H1 (cell line): ENCODE data around the gene PCBP2. TPM values are rescaled to one million over a fixed set of nuclear protein-coding genes. Genes with fewer than 3 reads are reported as not detected.
"Not testable (repeated sequence)": the region's sequence is repeated elsewhere in the genome, so short reads cannot be mapped to it uniquely, and the experiment has no call there.

ENCODE experiments used
- CTCF ChIA-PET: fragments of 300-600 bp; sonication (Branson Sonifier 250); formaldehyde crosslinking; loops from one replicate; lab custom pipeline; 2021; ENCODE audit not compliant: partially characterized antibody; lab: Charles Lee
- POLR2A ChIA-PET: fragments of 300-600 bp; sonication (Branson Sonifier 250); formaldehyde crosslinking; loops from one replicate; lab custom pipeline; 2021; ENCODE audit warnings: inconsistent platforms; ENCODE audit not compliant: partially characterized antibody; lab: Charles Lee
- DNase-seq, 2 experiments: peaks; one replicate each; pipeline versions ENCODE4 v3.0.0 to v3.0.0-alpha.2; 2010 to 2022; ENCODE audit warnings: low spot score in 2 of 2, low read depth in 1 of 2, mixed read lengths in 1 of 2
- FAIRE-seq: peaks from 2 replicates; lab custom pipeline; 2011; peaks lifted over from hg19 to GRCh38; lab: Jason Lieb, UNC
- H2AFZ ChIP-seq: 2 replicates; pipeline ENCODE4 v1.8.1; 2012; ENCODE audit warnings: low read length, inconsistent platforms
- H2AK5ac ChIP-seq: 2 replicates; pipeline ENCODE4 v1.6.1; 2013; ENCODE audit warnings: low read depth, low read length
- H2BK120ac ChIP-seq: replicated peaks from 2 replicates; pipeline ENCODE3; 2013; ENCODE audit warnings: low read depth, low read length, inconsistent platforms
- H2BK12ac ChIP-seq: 2 replicates; pipeline ENCODE4 v1.6.1; 2013; ENCODE audit warnings: low read depth, low read length
- H2BK15ac ChIP-seq: 2 replicates; pipeline ENCODE4 v1.6.1; 2013; ENCODE audit warnings: low read length
- H2BK20ac ChIP-seq: 2 replicates; pipeline ENCODE4 v1.6.1; 2013; ENCODE audit warnings: low read length
- H2BK5ac ChIP-seq: 2 replicates; pipeline ENCODE4 v1.6.1; 2013; ENCODE audit warnings: low read depth, low read length
- H3K14ac ChIP-seq: 2 replicates; pipeline ENCODE4 v1.6.1; 2013; ENCODE audit warnings: inconsistent platforms; ENCODE audit not compliant: insufficient read length
- H3K18ac ChIP-seq: 2 replicates; pipeline ENCODE4 v1.6.1; 2013; ENCODE audit warnings: low read length; ENCODE audit errors: extremely low read depth
- H3K23ac ChIP-seq: 2 replicates; pipeline ENCODE4 v1.6.1; 2013; ENCODE audit warnings: inconsistent platforms; ENCODE audit not compliant: insufficient read length
- H3K23me2 ChIP-seq: 2 replicates; pipeline ENCODE4 v1.6.1; 2013; ENCODE audit warnings: low read depth, low read length
- H3K27ac ChIP-seq: 2 replicates; pipeline ENCODE4 v1.6.1; 2011; ENCODE audit warnings: low read depth, low read length, inconsistent platforms
- H3K27me3 ChIP-seq, 4 experiments: replicated peaks in 1 of 4; 1 replicate in 1 of 4; 2 replicates in 3 of 4; pipeline versions ENCODE4 v1.6.1 to v1.8.1; 2011 to 2013; ENCODE audit warnings: low read length in 3 of 4, mild to moderate bottlenecking in 3 of 4, inconsistent platforms in 2 of 4, mixed read lengths in 2 of 4, moderate library complexity in 1 of 4; ENCODE audit not compliant: control insufficient read depth in 3 of 4, insufficient read depth in 3 of 4; ENCODE audit errors: extremely low read depth in 1 of 4
- H3K36me3 ChIP-seq, 4 experiments: 2 replicates each; pipeline versions ENCODE4 v1.6.1 to v1.8.1; 2011 to 2013; ENCODE audit warnings: mild to moderate bottlenecking in 4 of 4, low read length in 3 of 4, moderate library complexity in 2 of 4, control low read depth in 1 of 4, inconsistent platforms in 1 of 4; ENCODE audit not compliant: insufficient read depth in 4 of 4, control insufficient read depth in 2 of 4
- H3K4ac ChIP-seq: replicated peaks from 2 replicates; pipeline ENCODE3; 2013; ENCODE audit warnings: low read length, low read depth, mixed read lengths, inconsistent platforms; ENCODE audit not compliant: insufficient read length
- H3K4me1 ChIP-seq, 4 experiments: replicated peaks in 1 of 4; 1 replicate in 1 of 4; 2 replicates in 3 of 4; pipeline versions ENCODE4 v1.6.1 to v1.8.1; 2011 to 2013; ENCODE audit warnings: low read length in 3 of 4, inconsistent platforms in 2 of 4, mixed read lengths in 1 of 4; ENCODE audit not compliant: insufficient read depth in 4 of 4, control insufficient read depth in 3 of 4
- H3K4me2 ChIP-seq, 2 experiments: 2 replicates each; pipeline versions ENCODE4 v1.6.1 to v1.8.1; 2011 to 2013; ENCODE audit warnings: low read depth in 2 of 2, low read length in 2 of 2, control low read depth in 1 of 2, inconsistent platforms in 1 of 2, mild to moderate bottlenecking in 1 of 2; ENCODE audit not compliant: insufficient read depth in 1 of 2
- H3K4me3 ChIP-seq, 4 experiments: fragments of 200-600, 300-600 bp in 1 of 4; sonication (generic), shearing (Covaris generic), sonication (Bioruptor Twin) in 1 of 4; 2 replicates each; pipeline versions ENCODE4 v1.5.1 to v1.8.1; 2011 to 2016; ENCODE audit warnings: low read length in 4 of 4, low read depth in 3 of 4, control low read depth in 2 of 4, inconsistent platforms in 2 of 4, mild to moderate bottlenecking in 2 of 4, mixed read lengths in 1 of 4, moderate library complexity in 1 of 4; ENCODE audit not compliant: insufficient read depth in 2 of 4; ENCODE audit errors: extremely low read depth in 1 of 4
- H3K56ac ChIP-seq: replicated peaks from 2 replicates; pipeline ENCODE3; 2013; ENCODE audit warnings: low read depth, mild to moderate bottlenecking, mixed read lengths, low read length, inconsistent platforms; ENCODE audit not compliant: insufficient read length
- H3K79me1 ChIP-seq: 2 replicates; pipeline ENCODE4 v1.6.1; 2013; ENCODE audit warnings: low read depth, low read length, control low read depth
- H3K79me2 ChIP-seq, 2 experiments: 2 replicates each; pipeline versions ENCODE4 v1.6.1 to v1.8.1; 2012 to 2013; ENCODE audit warnings: low read length in 2 of 2, mild to moderate bottlenecking in 2 of 2, inconsistent platforms in 1 of 2; ENCODE audit not compliant: insufficient read depth in 2 of 2, control insufficient read depth in 1 of 2
- H3K9ac ChIP-seq, 4 experiments: replicated peaks in 1 of 4; 1 replicate in 1 of 4; 2 replicates in 3 of 4; pipeline versions ENCODE4 v1.6.1 to v1.8.1; 2011 to 2013; ENCODE audit warnings: low read depth in 3 of 4, low read length in 3 of 4, control low read depth in 2 of 4, mild to moderate bottlenecking in 2 of 4, moderate library complexity in 2 of 4, inconsistent platforms in 1 of 4; ENCODE audit errors: extremely low read depth in 1 of 4
- H3K9me3 ChIP-seq, 2 experiments: 2 replicates each; pipeline versions ENCODE4 v1.6.1 to v1.8.1; 2012 to 2013; ENCODE audit warnings: mild to moderate bottlenecking in 2 of 2, moderate library complexity in 2 of 2, control low read depth in 1 of 2, inconsistent platforms in 1 of 2, low read depth in 1 of 2, low read length in 1 of 2, mixed read lengths in 1 of 2; ENCODE audit not compliant: insufficient read depth in 2 of 2
- H4K20me1 ChIP-seq, 2 experiments: replicated peaks in 1 of 2; 2 replicates each; pipeline versions ENCODE3 to v1.8.1; 2011 to 2013; ENCODE audit warnings: inconsistent platforms in 2 of 2, low read length in 2 of 2, mild to moderate bottlenecking in 1 of 2; ENCODE audit not compliant: insufficient read depth in 2 of 2, control insufficient read depth in 1 of 2
- H4K5ac ChIP-seq: 2 replicates; pipeline ENCODE4 v1.6.1; 2013; ENCODE audit warnings: low read length, low read depth, mixed read lengths, inconsistent platforms; ENCODE audit not compliant: insufficient read length
- H4K8ac ChIP-seq: 2 replicates; pipeline ENCODE4 v1.8.0; 2013; ENCODE audit warnings: mild to moderate bottlenecking, moderate library complexity, low read length, inconsistent platforms; ENCODE audit not compliant: insufficient read depth; ENCODE audit errors: extremely low read depth
- H4K91ac ChIP-seq: replicated peaks from 2 replicates; pipeline ENCODE3; 2013; ENCODE audit warnings: low read length, mixed read lengths, inconsistent platforms; ENCODE audit not compliant: insufficient read length
- WGBS, 2 experiments: shearing (Covaris generic) in 1 of 2; methylation state at CpG; one replicate each; pipeline versions ENCODE4 v1.1.6 to v1.1.7; 2013 to 2015; ENCODE audit warnings: low lambda C conversion rate in 2 of 2, mixed read lengths in 2 of 2, inconsistent platforms in 1 of 2, low coverage in 1 of 2, missing lambda C conversion rate in 1 of 2; ENCODE audit not compliant: insufficient replicate concordance in 2 of 2, insufficient coverage in 1 of 2, insufficient read length in 1 of 2; ENCODE audit errors: extremely low coverage in 1 of 2, missing lambda C conversion rate in 1 of 2; 5-methylcytosine and 5-hydroxymethylcytosine counted together
- polyA plus RNA-seq, 7 experiments: library from polyadenylated mRNA; depleted of rRNA in 3 of 7; stranded (reverse) in 5 of 7; unstranded in 2 of 7; fragments of >200 nt in 5 of 7; fragments of 200-250 nt in 2 of 7; gene quantifications; 1 replicate in 5 of 7; 2 replicates in 1 of 7; 4 replicates in 1 of 7; pipeline versions ENCODE4 v1.2.1 to v1.2.3, GENCODE V29; 2011 to 2013; ENCODE audit warnings: missing spikeins in 2 of 7, mixed read lengths in 2 of 7
- total RNA-seq: library from RNA; stranded (reverse); fragmentation: NEBNext Ultra II Directional; extraction: Animal tissue kit (Norgen Biotek cat#: 25700); gene quantifications from 2 replicates; pipeline ENCODE4 v1.2.1, GENCODE V29; 2021

PCBP2 gene
- total and polyA plus RNA-seq, 2 of the 8 experiments (the other 6 are each of a cell fraction or from before 2014, with no cell fraction given): 470 to 1,123 TPM

- H3K9ac ChIP-seq, H3K4ac ChIP-seq, H3K18ac ChIP-seq, H4K8ac ChIP-seq, H3K27me3 ChIP-seq, H4K5ac ChIP-seq, H2BK12ac ChIP-seq, H3K23ac ChIP-seq, H3K79me2 ChIP-seq, H4K20me1 ChIP-seq, H3K27ac ChIP-seq, H3K23me2 ChIP-seq, DNase-seq, H4K91ac ChIP-seq, H3K4me1 ChIP-seq, H3K9me3 ChIP-seq, H3K4me3 ChIP-seq, H2BK20ac ChIP-seq, H2BK15ac ChIP-seq, H2BK120ac ChIP-seq, H2AK5ac ChIP-seq, H2BK5ac ChIP-seq, FAIRE-seq, H3K56ac ChIP-seq, H2AFZ ChIP-seq, H3K79me1 ChIP-seq, H3K4me2 ChIP-seq, H3K14ac ChIP-seq: not testable (repeated sequence)
- 83% methylated on average over 2 of the region's 2 CpGs; no CpG with 5 or more reads in 1 of the 2 experiments for WGBS, 2 experiments
- ChIA-PET CTCF (interaction anchor here (0.6 to 2.8 kb wide), 6 partner anchors 33 to 239 kb away, joined by 3 to 24 read pairs (median 4); partner anchors contain the start of gene AAAS), POLR2A (interaction anchor here (1.3 to 1.7 kb wide), 7 partner anchors 10 to 88 kb away, joined by 3 to 5 read pairs (median 3); partner anchors contain the start of gene SP1)
- peaks cover 2 to 28% (median 14%) of the 10 kb centered on the region in 4 experiments; a peak in 7 of 8 replicates for H3K36me3 ChIP-seq
Measured at GRCh38 chr12:53415752-53416389, 36.0 kb upstream of the PCBP2 start.
